ENCODE measurements around the gene PAM16. TPM values are rescaled to one million over a fixed set of nuclear protein-coding genes. Genes with fewer than 3 reads are reported as not detected.

PAM16 gene
- total RNA-seq, 1 donor from 2014 or later = 106 TPM

DNA sequence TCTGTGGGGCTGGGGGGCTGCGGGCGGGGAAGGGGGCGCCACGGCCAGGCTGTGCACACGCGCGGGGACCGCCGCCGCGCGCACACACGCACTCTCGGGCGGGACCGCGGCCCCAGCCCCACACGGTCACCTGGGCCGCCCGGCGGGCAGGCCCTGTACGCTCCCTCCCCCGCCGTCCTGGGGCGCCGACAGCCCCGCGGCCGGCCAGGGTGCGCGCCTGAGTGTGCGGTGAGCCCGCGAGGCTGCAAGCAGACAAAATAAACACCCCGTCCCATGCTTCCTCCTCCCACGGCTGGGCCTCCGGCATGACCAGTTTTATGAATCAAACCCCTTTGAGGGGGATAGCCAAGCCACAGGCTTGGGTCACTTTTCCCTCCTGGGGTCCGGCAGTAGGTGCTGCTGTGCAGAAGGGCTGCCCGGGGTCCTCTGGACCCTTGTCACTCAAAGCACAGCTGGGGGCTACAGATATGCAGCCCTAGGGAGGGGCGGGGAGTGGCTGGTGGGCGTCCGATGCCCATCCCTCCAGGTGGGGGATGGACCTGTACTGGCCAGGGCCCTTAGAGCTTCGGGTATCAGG is 21.0 kb upstream of the PAM16 start:
- no peaks in the 10 kb centered on the region for H3K4me1 Mint-ChIP-seq (ENCODE audit: low read depth)
- peaks cover 6% of the 10 kb centered on the region for H3K36me3 Mint-ChIP-seq (ENCODE audit: low read depth)
- peak; percentile 11 for DNase-seq (ENCODE audit: low spot score)
- H3K27me3 Mint-ChIP-seq (ENCODE audit: insufficient read depth) = no peaks in the 10 kb centered on the region
- H3K27ac Mint-ChIP-seq = no peak overlapping the region
- intact Hi-C loops (cut with micrococcal nuclease) = no loop called here
- H3K4me3 Mint-ChIP-seq = peak overlapping the region; percentile 66
- no peaks in the 10 kb centered on the region for H3K9me3 Mint-ChIP-seq

GRCh38 chr16:4371357-4372000 is 20.4 kb upstream of the PAM16 start, which contains the start of gene VASN:
Gene VASN (plus strand): TSS chr16:4371848. CDS start chr16:4380878, 9,030 bp downstream.
- Mint-ChIP-seq H3K27ac (no peak within 1 kb of the TSS), H3K9me3 (no peaks in the 10 kb centered on the region), H3K4me3 (peak within 1 kb of the TSS; percentile 66), H3K4me1 (ENCODE audit: low read depth) (no peaks in the 10 kb centered on the region), H3K27me3 (ENCODE audit: insufficient read depth) (no peaks in the 10 kb centered on the region), H3K36me3 (ENCODE audit: low read depth) (peaks cover 6% of the 10 kb centered on the region)
- peak; percentile 59 for DNase-seq (ENCODE audit: low spot score)
- intact Hi-C loops (cut with micrococcal nuclease) = loop anchor here (1.0 kb wide), 2 partner anchors 20 to 98 kb away; partner anchors contain the start of genes PAM16 and TFAP4

DNA sequence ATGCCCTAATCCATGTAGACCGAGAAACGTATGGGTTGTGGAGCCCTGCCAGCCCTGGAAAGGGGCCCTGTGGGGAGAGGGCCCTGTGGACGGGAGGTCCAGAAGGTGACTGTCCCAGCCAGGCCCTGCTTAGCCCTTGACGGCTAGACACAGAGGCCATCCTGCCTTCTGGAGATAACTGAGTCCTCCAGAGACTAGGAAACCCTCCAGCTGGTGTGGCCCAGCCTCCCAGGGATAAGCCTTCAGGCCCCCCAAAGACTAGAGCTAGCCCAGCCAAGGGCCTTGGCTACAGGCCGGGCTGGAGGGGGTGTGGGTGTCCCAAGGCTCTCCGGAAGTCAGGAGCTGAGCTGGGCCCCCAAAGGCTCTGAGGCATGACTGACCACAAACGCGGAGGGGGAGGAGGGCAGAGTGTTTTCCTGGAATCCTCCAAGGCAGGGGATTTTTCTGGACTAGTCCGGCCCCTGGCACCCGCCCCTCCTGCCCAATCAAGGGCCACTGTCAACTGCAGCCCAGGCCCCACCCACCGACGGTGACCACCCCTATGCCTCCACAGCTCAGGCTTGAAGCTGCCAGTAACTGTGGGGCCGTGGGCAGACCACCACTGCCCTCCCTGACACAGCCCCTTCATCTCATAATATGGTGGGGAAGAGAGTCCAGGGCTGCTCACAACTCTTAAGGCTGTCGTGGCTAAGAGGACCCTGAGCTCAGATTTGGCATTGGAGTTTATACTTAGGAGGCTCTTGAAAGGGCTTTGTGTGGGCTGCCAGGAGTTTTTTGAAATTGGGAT is 19.6 kb upstream of the PAM16 start:
- no peaks in the 10 kb centered on the region for H3K9me3 Mint-ChIP-seq
- H3K36me3 Mint-ChIP-seq (ENCODE audit: low read depth) = peaks cover 6% of the 10 kb centered on the region
- no peaks in the 10 kb centered on the region for H3K4me1 Mint-ChIP-seq (ENCODE audit: low read depth)
- no peak overlapping the region for H3K4me3 Mint-ChIP-seq
- intact Hi-C loops (cut with micrococcal nuclease) = loop anchor here (1.0 kb wide), 2 partner anchors 19 to 97 kb away; partner anchors contain the start of genes PAM16 and TFAP4
- DNase-seq (ENCODE audit: low spot score) = no peak
- H3K27ac Mint-ChIP-seq = no peak overlapping the region
- H3K27me3 Mint-ChIP-seq (ENCODE audit: insufficient read depth) = no peaks in the 10 kb centered on the region

GRCh38 chr16:4370151-4370550 is 19.0 kb upstream of the PAM16 start:
- Mint-ChIP-seq H3K4me3 (no peak overlapping the region), H3K9me3 (no peaks in the 10 kb centered on the region), H3K27me3 (ENCODE audit: insufficient read depth) (no peaks in the 10 kb centered on the region), H3K27ac (no peak overlapping the region), H3K36me3 (ENCODE audit: low read depth) (peaks cover 6% of the 10 kb centered on the region), H3K4me1 (ENCODE audit: low read depth) (no peaks in the 10 kb centered on the region)
- DNase-seq (ENCODE audit: low spot score) = no peak
- intact Hi-C loops (cut with micrococcal nuclease) = no loop called here

DNA sequence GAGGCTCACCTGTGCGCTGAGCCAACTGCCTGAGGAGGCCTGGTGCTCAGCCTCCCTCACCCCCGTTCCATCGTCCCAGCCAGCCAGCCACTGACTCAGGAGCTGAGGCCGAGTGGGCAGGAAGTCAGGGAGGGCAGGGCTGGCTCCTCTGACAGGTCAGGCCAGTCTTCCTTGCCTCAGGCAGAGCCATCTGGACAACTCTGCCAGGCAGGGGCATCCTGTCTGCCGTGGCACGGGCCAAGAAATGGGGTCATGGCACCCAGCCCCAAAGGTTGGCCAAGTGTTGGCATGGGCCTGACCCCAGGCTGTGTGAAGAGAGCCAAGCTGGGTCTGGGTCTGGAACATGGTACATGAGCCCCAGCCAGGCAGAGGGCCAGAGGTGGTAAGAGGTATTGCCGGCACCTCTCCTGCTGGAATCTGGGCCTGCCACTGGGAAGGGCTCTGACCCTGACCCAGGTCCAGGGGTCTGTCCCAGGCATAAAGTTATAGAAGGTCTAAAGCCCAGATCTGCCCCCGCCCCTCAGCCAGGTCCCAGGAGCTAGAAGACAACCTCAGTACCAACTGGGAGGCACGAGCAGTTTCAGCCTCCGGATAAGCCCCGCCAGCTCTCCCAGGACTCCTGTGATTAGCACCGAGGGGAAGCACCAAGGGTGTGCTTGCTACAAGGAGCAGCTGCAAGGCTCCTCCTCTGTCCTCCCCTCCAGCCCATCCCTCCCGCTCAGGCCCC is 18.0 kb upstream of the PAM16 start:
- intact Hi-C loops (cut with micrococcal nuclease) = no loop called here
- Mint-ChIP-seq H3K36me3 (ENCODE audit: low read depth) (peaks cover 6% of the 10 kb centered on the region), H3K27me3 (ENCODE audit: insufficient read depth) (no peaks in the 10 kb centered on the region), H3K4me3 (no peak overlapping the region), H3K4me1 (ENCODE audit: low read depth) (no peaks in the 10 kb centered on the region), H3K9me3 (no peaks in the 10 kb centered on the region), H3K27ac (no peak overlapping the region)
- DNase-seq (ENCODE audit: low spot score) = no peak

DNA sequence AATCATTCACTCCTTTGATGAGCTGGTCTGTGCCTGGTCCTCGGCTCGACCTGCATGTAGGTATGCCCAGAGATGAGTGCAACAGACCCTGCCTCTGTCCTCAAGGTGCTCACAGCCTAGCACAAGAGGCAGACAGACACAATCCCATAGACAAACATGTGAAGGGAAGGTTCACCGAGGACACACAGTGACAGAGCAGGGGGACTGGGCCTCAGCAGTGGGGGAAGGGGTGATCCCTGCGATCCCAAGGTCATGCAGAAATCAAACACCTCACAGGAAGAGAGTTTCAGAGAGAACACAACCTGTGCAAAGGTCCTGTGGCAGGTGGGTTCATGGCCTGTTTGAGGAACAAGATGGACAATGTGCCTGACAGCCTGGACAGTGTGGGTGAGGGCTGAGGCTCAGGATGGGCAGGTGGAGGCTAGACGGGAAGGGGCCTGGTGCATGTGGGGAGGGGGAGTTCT is 16.3 kb upstream of the PAM16 start:
- Mint-ChIP-seq H3K27ac (no peak overlapping the region), H3K9me3 (no peaks in the 10 kb centered on the region), H3K4me3 (no peak overlapping the region), H3K36me3 (ENCODE audit: low read depth) (peaks cover 12% of the 10 kb centered on the region), H3K27me3 (ENCODE audit: insufficient read depth) (no peaks in the 10 kb centered on the region), H3K4me1 (ENCODE audit: low read depth) (no peaks in the 10 kb centered on the region)
- no peak for DNase-seq (ENCODE audit: low spot score)
- intact Hi-C loops (cut with micrococcal nuclease) = no loop called here

- peaks cover 12% of the 10 kb centered on the region for H3K36me3 Mint-ChIP-seq (ENCODE audit: low read depth)
- no peak overlapping the region for H3K4me3 Mint-ChIP-seq
- intact Hi-C loops (cut with micrococcal nuclease) = no loop called here
- no peak overlapping the region for H3K27ac Mint-ChIP-seq
- no peaks in the 10 kb centered on the region for H3K4me1 Mint-ChIP-seq (ENCODE audit: low read depth)
- DNase-seq (ENCODE audit: low spot score) = no peak
- no peaks in the 10 kb centered on the region for H3K27me3 Mint-ChIP-seq (ENCODE audit: insufficient read depth)
- no peaks in the 10 kb centered on the region for H3K9me3 Mint-ChIP-seq
Observed at GRCh38 chr16:4366016-4366415, 14.9 kb upstream of the PAM16 start.

GRCh38 chr16:4365615-4366014 is 14.5 kb upstream of the PAM16 start:
- H3K4me1 Mint-ChIP-seq (ENCODE audit: low read depth) = no peaks in the 10 kb centered on the region
- H3K27me3 Mint-ChIP-seq (ENCODE audit: insufficient read depth) = no peaks in the 10 kb centered on the region
- H3K9me3 Mint-ChIP-seq = no peaks in the 10 kb centered on the region
- H3K4me3 Mint-ChIP-seq = no peak overlapping the region
- no peak for DNase-seq (ENCODE audit: low spot score)
- no peak overlapping the region for H3K27ac Mint-ChIP-seq
- intact Hi-C loops (cut with micrococcal nuclease) = no loop called here
- peaks cover 12% of the 10 kb centered on the region for H3K36me3 Mint-ChIP-seq (ENCODE audit: low read depth)

DNA sequence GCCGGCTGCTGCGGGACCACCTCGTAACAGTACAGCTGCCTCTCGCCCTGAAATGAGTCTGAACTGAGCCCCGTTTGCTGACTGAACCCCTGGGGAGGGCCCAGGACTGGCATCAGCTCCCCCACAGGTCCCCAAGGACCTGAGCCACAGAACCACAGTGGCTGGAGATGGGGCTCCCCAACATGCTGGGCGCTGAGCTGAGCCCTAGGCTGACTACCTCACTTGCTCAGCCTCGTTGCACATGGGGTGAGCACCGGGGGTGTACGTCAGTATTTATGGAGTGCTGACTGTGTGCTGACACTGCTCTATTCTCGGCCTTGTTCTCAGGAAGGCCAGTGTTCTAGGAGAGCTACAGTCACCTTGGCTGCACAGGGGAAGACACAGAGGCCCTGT is 13.9 kb upstream of the PAM16 start:
- no peaks in the 10 kb centered on the region for H3K27me3 Mint-ChIP-seq (ENCODE audit: insufficient read depth)
- H3K9me3 Mint-ChIP-seq = no peaks in the 10 kb centered on the region
- H3K4me1 Mint-ChIP-seq (ENCODE audit: low read depth) = no peaks in the 10 kb centered on the region
- no peak overlapping the region for H3K27ac Mint-ChIP-seq
- H3K36me3 Mint-ChIP-seq (ENCODE audit: low read depth) = peaks cover 12% of the 10 kb centered on the region
- no peak for DNase-seq (ENCODE audit: low spot score)
- H3K4me3 Mint-ChIP-seq = no peak overlapping the region
- intact Hi-C loops (cut with micrococcal nuclease) = no loop called here

- H3K9me3 Mint-ChIP-seq = no peaks in the 10 kb centered on the region
Observed at GRCh38 chr16:4364196-4365013, 13.3 kb upstream of the PAM16 start.

DNA sequence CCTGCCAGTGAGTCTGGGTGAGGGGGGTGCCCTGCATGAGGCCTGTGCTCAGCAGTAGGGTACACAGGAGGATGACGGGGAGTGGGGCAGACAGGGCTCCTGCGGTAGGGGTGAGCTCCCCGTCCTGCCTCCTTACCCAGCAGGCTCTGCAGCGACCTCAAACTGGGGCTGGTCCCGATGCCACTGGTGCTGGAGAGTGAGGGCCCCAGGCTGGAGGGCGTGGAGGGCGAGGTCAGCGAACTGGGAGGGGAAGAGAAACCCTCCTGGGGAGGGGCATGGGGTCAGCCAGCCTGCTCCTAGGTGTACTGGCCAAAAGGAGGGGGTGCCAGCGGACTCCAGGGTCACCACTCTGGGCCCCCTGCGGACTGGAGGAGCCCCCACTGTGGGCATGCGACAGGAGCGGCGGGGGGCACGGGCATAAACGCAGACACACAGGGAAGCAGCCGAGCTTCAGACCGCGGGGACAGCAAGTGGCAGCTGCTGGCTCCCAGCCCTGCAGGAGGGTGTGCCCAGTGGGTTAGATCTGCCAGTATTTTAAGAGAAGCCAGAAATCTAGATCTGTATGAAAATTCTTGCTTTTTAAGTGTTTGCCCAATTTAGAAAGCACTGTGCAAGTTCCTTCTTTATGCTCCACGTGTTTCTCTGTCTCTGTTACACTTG is 11.5 kb upstream of the PAM16 start:
- Mint-ChIP-seq H3K4me3 (no peak overlapping the region), H3K36me3 (ENCODE audit: low read depth) (peaks cover 13% of the 10 kb centered on the region), H3K9me3 (no peaks in the 10 kb centered on the region), H3K4me1 (ENCODE audit: low read depth) (no peaks in the 10 kb centered on the region), H3K27ac (peak overlapping the region; percentile 34), H3K27me3 (ENCODE audit: insufficient read depth) (no peaks in the 10 kb centered on the region)
- DNase-seq (ENCODE audit: low spot score) = no peak
- intact Hi-C loops (cut with micrococcal nuclease) = no loop called here

More at GRCh38 chr16:4364196-4365013, 13.3 kb upstream of the PAM16 start:
- Mint-ChIP-seq H3K27ac (no peak overlapping the region), H3K4me1 (ENCODE audit: low read depth) (no peaks in the 10 kb centered on the region), H3K27me3 (ENCODE audit: insufficient read depth) (no peaks in the 10 kb centered on the region), H3K36me3 (ENCODE audit: low read depth) (peaks cover 12% of the 10 kb centered on the region), H3K4me3 (no peak overlapping the region)
- no peak for DNase-seq (ENCODE audit: low spot score)
- intact Hi-C loops (cut with micrococcal nuclease) = no loop called here

GRCh38 chr16:4361944-4362311 is 10.8 kb upstream of the PAM16 start:
- intact Hi-C loops (cut with micrococcal nuclease) = no loop called here
- Mint-ChIP-seq H3K27ac (no peak overlapping the region), H3K27me3 (ENCODE audit: insufficient read depth) (no peaks in the 10 kb centered on the region), H3K4me3 (no peak overlapping the region), H3K9me3 (no peaks in the 10 kb centered on the region), H3K4me1 (ENCODE audit: low read depth) (no peaks in the 10 kb centered on the region), H3K36me3 (ENCODE audit: low read depth) (peaks cover 11% of the 10 kb centered on the region)
- no peak for DNase-seq (ENCODE audit: low spot score)

All from activated T-helper 1 cell treated with anti-CD3 and anti-CD28 coated beads, Interleukin-12 subunit alpha, Interleukin-12 subunit beta, Interleukin-2, Interleukin-4 antibody, amounts not matched to agents 30 ng/mL and 10 ng/mL and 1 ng/mL, durations not matched to agents 14 hours and 24 hours and 36 hours (primary cell).